Measurements from ENCODE around the gene OR1L8. TPM values are rescaled to one million over a fixed set of nuclear protein-coding genes. Genes with fewer than 3 reads are reported as not detected.
"Not testable (repeated sequence)": the region's sequence is repeated elsewhere in the genome, so short reads cannot be mapped to it uniquely, and the experiment has no call there.

The OR1L8 gene, protein sequence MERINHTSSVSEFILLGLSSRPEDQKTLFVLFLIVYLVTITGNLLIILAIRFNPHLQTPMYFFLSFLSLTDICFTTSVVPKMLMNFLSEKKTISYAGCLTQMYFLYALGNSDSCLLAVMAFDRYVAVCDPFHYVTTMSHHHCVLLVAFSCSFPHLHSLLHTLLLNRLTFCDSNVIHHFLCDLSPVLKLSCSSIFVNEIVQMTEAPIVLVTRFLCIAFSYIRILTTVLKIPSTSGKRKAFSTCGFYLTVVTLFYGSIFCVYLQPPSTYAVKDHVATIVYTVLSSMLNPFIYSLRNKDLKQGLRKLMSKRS
- total RNA-seq: under 1 TPM in 3 of 6 donors, not detected in 3; 0.17 to 0.76 (median 0.31) TPM

DNA sequence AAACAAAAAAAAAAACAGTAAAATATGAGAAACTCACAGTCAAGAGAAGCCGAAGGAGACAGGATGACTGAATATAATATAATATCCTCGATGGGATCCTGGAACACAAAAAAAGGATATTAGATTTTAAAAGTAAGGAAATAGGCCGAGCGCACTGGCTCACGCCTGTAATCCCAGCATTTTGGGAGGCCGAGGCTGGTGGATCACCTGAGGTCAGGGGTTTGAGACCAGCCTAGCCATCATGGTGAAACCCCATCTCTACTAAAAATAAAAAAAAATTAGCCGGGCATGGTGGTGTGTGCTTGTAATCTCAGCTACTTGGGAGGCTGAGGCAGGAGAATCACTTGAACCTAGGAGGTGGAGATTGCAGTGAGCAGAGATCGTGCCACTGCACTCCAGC is at the start of gene OR1L8:
Gene OR1L8 (minus strand): TSS at position 101 of the 400 bp plus-strand sequence. CDS start 14,907 bp downstream, outside the sequence.
- ATAC-seq (ENCODE audit: low FRiP score in 2 of 2); H3K36me3 ChIP-seq; H3K4me1 ChIP-seq; H3K27me3 ChIP-seq; H3K9me3 ChIP-seq; H3K4me3 ChIP-seq; H3K27ac ChIP-seq; DNase-seq: not testable (repeated sequence)
- WGBS, 2 donors: 90% methylated on average over 8 of the region's 8 CpGs

DNA sequence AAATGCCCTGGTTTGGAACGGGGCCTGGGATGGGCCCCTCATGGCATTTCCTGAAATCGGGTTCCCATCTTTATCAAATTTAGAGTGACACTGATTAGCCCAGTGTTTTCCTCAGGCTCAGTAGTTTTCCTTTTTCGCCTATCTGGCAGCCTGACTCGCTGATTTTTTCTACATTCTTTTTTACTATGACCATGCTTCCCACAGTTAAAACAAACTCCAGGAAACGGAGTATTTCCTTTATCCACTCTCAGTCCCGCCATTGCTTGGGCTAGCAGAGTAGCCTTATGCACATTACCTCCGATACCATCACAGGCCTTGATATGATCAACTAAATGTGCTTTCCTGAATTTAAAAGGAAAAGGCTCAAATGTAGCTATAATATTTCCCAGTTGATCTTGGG is 36.8 kb upstream of the OR1L8 start:
- no peaks in the 10 kb centered on the region for H3K27me3 ChIP-seq
- no peaks in the 10 kb centered on the region for H3K9me3 ChIP-seq
- H3K27ac ChIP-seq: no peak overlapping the region
- DNase-seq (no peak), ATAC-seq (ENCODE audit: low FRiP score in 2 of 2) (no peak)
- WGBS, 2 donors: 59 to 71% methylated on average over 7 of the region's 7 CpGs
- no peak for TF ChIP-seq EP300 (IDR thresholded peaks at IDR 0.05)
- TF ChIP-seq POLR2AphosphoS5 (IDR thresholded peaks at IDR 0.05): no peak
- H3K36me3 ChIP-seq: no peaks in the 10 kb centered on the region
- no peak overlapping the region for H3K4me3 ChIP-seq
- H3K4me1 ChIP-seq: no peaks in the 10 kb centered on the region

DNA sequence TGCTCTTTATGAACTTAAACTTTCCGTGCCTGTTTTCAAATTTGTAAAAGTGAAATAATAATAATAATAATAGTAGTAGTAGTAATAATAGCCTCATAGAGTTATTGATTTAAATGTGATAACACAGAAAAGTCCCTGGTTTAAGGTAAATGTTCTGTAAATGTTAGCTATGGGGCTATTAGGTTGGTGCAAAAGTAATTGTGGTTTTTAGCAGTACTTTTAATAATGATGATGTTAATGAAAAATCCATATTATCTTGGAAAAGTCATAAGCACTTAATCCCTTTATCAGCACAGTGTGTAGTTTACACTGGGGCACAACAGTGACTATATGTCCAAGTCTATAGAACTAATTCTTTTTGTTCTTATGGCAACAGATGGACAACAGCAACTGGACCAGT is 31.2 kb upstream of the OR1L8 start, which contains the start of gene OR1Q1:
Gene OR1Q1 (plus strand): TSS at position 377 of the 400 bp plus-strand sequence. CDS start 0 bp downstream, at position 377.
- ATAC-seq (ENCODE audit: low FRiP score in 2 of 2) (no peak), DNase-seq (no peak)
- Histone ChIP-seq H3K9me3 (no peaks in the 10 kb centered on the region), H3K27ac (no peak within 1 kb of the TSS), H3K4me1 (no peaks in the 10 kb centered on the region), H3K4me3 (no peak within 1 kb of the TSS), H3K27me3 (no peaks in the 10 kb centered on the region), H3K36me3 (no peaks in the 10 kb centered on the region)
- TF ChIP-seq POLR2A (IDR thresholded peaks at IDR 0.05): no peak
- no peak for TF ChIP-seq EP300 (IDR thresholded peaks at IDR 0.05)
- no peak for TF ChIP-seq POLR2AphosphoS5 (IDR thresholded peaks at IDR 0.05)
- TF ChIP-seq, protein P1, sequence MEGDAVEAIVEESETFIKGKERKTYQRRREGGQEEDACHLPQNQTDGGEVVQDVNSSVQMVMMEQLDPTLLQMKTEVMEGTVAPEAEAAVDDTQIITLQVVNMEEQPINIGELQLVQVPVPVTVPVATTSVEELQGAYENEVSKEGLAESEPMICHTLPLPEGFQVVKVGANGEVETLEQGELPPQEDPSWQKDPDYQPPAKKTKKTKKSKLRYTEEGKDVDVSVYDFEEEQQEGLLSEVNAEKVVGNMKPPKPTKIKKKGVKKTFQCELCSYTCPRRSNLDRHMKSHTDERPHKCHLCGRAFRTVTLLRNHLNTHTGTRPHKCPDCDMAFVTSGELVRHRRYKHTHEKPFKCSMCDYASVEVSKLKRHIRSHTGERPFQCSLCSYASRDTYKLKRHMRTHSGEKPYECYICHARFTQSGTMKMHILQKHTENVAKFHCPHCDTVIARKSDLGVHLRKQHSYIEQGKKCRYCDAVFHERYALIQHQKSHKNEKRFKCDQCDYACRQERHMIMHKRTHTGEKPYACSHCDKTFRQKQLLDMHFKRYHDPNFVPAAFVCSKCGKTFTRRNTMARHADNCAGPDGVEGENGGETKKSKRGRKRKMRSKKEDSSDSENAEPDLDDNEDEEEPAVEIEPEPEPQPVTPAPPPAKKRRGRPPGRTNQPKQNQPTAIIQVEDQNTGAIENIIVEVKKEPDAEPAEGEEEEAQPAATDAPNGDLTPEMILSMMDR (IDR thresholded peaks at IDR 0.05): no peak
- 87 to 92% methylated on average over 1 of the region's 1 CpG for WGBS, 2 donors

DNA sequence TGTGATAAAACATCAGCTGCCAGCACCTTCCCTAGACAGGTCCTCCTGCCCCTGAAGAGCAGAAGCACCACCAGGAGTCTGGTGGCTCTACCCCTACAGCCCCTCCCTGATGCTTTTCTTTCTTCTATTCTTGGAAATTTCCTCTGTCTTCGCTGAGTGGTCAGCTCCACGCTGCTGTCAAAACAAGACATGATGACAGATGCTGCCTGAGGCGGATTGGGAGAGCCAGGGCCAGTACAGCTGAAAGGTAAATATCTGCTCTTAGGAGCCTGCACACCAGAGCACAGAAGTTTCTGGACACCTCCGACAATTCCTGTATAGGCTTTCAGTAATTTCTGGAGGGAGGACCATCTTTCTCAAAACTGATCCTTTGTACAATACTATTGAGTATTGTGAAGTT is 26.6 kb upstream of the OR1L8 start:
- H3K36me3 ChIP-seq: no peaks in the 10 kb centered on the region
- WGBS, 2 donors: 67 to 84% methylated on average over 4 of the region's 4 CpGs
- TF ChIP-seq, protein P1 (IDR thresholded peaks at IDR 0.05): no peak
- TF ChIP-seq POLR2AphosphoS5 (IDR thresholded peaks at IDR 0.05) (no peak), EP300 (IDR thresholded peaks at IDR 0.05) (no peak), POLR2A (IDR thresholded peaks at IDR 0.05) (no peak)
- DNase-seq (no peak), ATAC-seq (ENCODE audit: low FRiP score in 2 of 2) (no peak)
- no peaks in the 10 kb centered on the region for H3K9me3 ChIP-seq
- H3K4me3 ChIP-seq: no peak overlapping the region
- H3K27me3 ChIP-seq: no peaks in the 10 kb centered on the region
- no peak overlapping the region for H3K27ac ChIP-seq
- no peaks in the 10 kb centered on the region for H3K4me1 ChIP-seq

DNA sequence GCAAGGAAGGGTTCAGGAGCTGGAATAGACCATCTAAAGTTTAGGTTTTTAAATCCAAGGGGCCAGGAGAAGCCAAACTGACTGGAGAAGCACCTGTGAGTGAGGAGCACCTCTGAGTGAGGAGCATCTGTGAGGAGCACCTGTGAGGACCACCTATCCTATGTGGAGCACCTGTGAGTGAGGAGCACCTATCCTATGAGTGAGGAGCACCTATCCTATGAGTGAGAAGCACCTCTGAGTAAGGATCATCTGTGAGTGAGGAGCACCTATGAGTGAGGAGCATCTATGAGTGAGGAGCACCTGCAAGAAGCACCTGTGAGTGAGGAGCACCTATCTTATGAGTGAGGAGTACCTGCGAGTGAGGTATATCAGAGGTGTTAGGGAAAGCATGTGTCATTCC is 23.4 kb upstream of the OR1L8 start:
- Histone ChIP-seq H3K36me3 (no peaks in the 10 kb centered on the region), H3K4me3 (no peak overlapping the region), H3K27ac (no peak overlapping the region), H3K27me3 (no peaks in the 10 kb centered on the region), H3K4me1 (no peaks in the 10 kb centered on the region), H3K9me3 (peaks cover 0 to 4% (median 0%) of the 10 kb centered on the region in 4 donors)
- DNase-seq (no peak), ATAC-seq (ENCODE audit: low FRiP score in 2 of 2) (no peak)
- WGBS, 2 donors: 44 to 95% methylated on average over 1 of the region's 1 CpG
- TF ChIP-seq EP300 (IDR thresholded peaks at IDR 0.05): no peak
- TF ChIP-seq POLR2AphosphoS5 (IDR thresholded peaks at IDR 0.05): no peak
- TF ChIP-seq, protein P1 (IDR thresholded peaks at IDR 0.05): no peak
- TF ChIP-seq POLR2A (IDR thresholded peaks at IDR 0.05): no peak

DNA sequence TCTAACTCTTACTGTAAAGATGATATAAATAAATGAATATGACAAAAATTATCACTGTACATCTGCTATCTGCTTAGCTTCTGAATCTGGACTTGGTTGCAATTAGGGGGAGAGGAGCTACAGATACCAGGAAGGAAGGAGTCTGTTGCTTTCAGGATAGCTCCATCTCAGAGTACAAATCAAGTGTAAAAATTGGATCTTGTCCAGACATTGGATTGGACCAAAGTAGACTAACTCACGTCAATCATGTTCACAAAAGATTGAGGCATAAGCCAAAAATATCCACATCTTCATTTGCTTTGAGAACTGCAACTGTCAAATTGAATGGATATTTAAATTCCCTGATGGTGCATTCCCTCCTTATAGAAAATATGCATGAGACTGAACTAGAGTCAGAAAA is 22.5 kb upstream of the OR1L8 start:
- Histone ChIP-seq H3K27ac (no peak overlapping the region), H3K27me3 (no peaks in the 10 kb centered on the region), H3K4me1 (no peaks in the 10 kb centered on the region), H3K36me3 (no peaks in the 10 kb centered on the region), H3K9me3 (peaks cover 0 to 4% (median 0%) of the 10 kb centered on the region in 4 donors), H3K4me3 (no peak overlapping the region)
- no peak for ATAC-seq (ENCODE audit: low FRiP score in 2 of 2)
- DNase-seq: no peak
- 29 to 47% methylated on average over 1 of the region's 1 CpG for WGBS, 2 donors
- no peak for TF ChIP-seq POLR2A (IDR thresholded peaks at IDR 0.05)
- TF ChIP-seq POLR2AphosphoS5 (IDR thresholded peaks at IDR 0.05): no peak
- TF ChIP-seq, protein P1 (IDR thresholded peaks at IDR 0.05): no peak
- no peak for TF ChIP-seq EP300 (IDR thresholded peaks at IDR 0.05)
